Prostate gland (tissue), 2 donors: ENCODE measurements around the gene SCARB1. TPM values are rescaled to one million over a fixed set of nuclear protein-coding genes. Genes with fewer than 3 reads are reported as not detected.

Experiments used
- DNase-seq: peaks from one replicate; pipeline ENCODE4 v3.0.0-alpha.2; 2019; ENCODE audit warnings: low spot score
- H3K27ac ChIP-seq, 2 donors: fragments of 200-600 bp; sonication (generic); 2 replicates each; pipeline ENCODE4 v1.5.1; 2017 to 2019
- H3K27me3 ChIP-seq: fragments of 200-600 bp; sonication (generic); replicated peaks from 2 replicates; pipeline ENCODE4 v1.5.1; 2019; ENCODE audit not compliant: insufficient read depth
- H3K36me3 ChIP-seq, 2 donors: fragments of 200-600 bp; sonication (generic); 1 replicate in 1 of 2; 2 replicates in 1 of 2; pipeline versions ENCODE4 v1.5.1 to v1.8.1; 2017 to 2019
- H3K4me1 ChIP-seq: fragments of 200-600 bp; sonication (generic); replicated peaks from 2 replicates; pipeline ENCODE4 v1.5.1; 2019
- H3K4me3 ChIP-seq, 2 donors: fragments of 200-600 bp; sonication (generic); 2 replicates each; pipeline ENCODE4 v1.5.1; 2017 to 2019
- H3K9me3 ChIP-seq: fragments of 200-600 bp; sonication (generic); 2 replicates; pipeline ENCODE4 v1.5.1; 2017
- CTCF ChIP-seq, 4 experiments: fragments of 200-600 bp in 2 of 4; fragments of 450-650 bp in 2 of 4; sonication (generic) in 2 of 4; IDR thresholded peaks; 1 replicate in 3 of 4; 2 replicates in 1 of 4; pipeline ENCODE4 v1.5.1; 2016 to 2019; ENCODE audit warnings: antibody characterized with exemption in 4 of 4, mild to moderate bottlenecking in 2 of 4, moderate library complexity in 2 of 4
- POLR2A ChIP-seq: fragments of 450-650 bp; IDR thresholded peaks from one replicate; pipeline ENCODE4 v1.6.1; 2016; ENCODE audit warnings: antibody characterized with exemption, mild to moderate bottlenecking
- POLR2AphosphoS5 ChIP-seq: sonication (generic); formaldehyde crosslinking; IDR thresholded peaks from one replicate; pipeline ENCODE4 v1.6.1; 2017; ENCODE audit warnings: antibody characterized with exemption
- WGBS: methylation state at CpG from one replicate; pipeline ENCODE4 v1.1.5; 2018; 5-methylcytosine and 5-hydroxymethylcytosine counted together
- intact Hi-C: fragments of 100-400 bp; cut with DNase I; formaldehyde crosslinking; loops from one replicate; pipeline ENCODE4 v1.14.2; 2022
- total RNA-seq, 2 donors: library from RNA; depleted of rRNA; stranded (reverse); fragments of >200 nt; gene quantifications; one replicate each; pipeline ENCODE4 v1.1.0, GENCODE V29; 2016

SCARB1 gene
- total RNA-seq, 2 donors from 2014 or later, result 28.0 to 44.4 TPM

GRCh38 chr12:124786061-124786964 is 77.4 kb downstream of the SCARB1 start:
- Histone ChIP-seq H3K27ac (no peak overlapping the region), H3K27me3 (no peaks in the 10 kb centered on the region), H3K4me1 (no peaks in the 10 kb centered on the region), H3K9me3 (no peaks in the 10 kb centered on the region), H3K4me3 (peak overlapping the region; percentile 22 to 24), H3K36me3 (no peaks in the 10 kb centered on the region)
- peak; percentile 89 for DNase-seq
- intact Hi-C loops, result no loop called here
- 55% methylated on average over 31 of the region's 31 CpGs for WGBS
- peak in 1 of 4 experiments; percentile 7 for TF ChIP-seq CTCF (IDR thresholded peaks at IDR 0.05)
- peak; percentile 85 for TF ChIP-seq POLR2AphosphoS5
- no peak for TF ChIP-seq POLR2A

- Histone ChIP-seq H3K27me3 (no peaks in the 10 kb centered on the region), H3K4me3 (no peak overlapping the region), H3K4me1 (no peaks in the 10 kb centered on the region), H3K36me3 (no peaks in the 10 kb centered on the region), H3K27ac (no peak overlapping the region), H3K9me3 (no peaks in the 10 kb centered on the region)
- intact Hi-C loops, result no loop called here
- TF ChIP-seq POLR2AphosphoS5, result no peak
- no peak for TF ChIP-seq POLR2A
- TF ChIP-seq CTCF (IDR thresholded peaks at IDR 0.05), result no peak
- 87% methylated on average over 10 of the region's 11 CpGs for WGBS
- no peak for DNase-seq
Observed at GRCh38 chr12:124784871-124785572, 78.6 kb downstream of the SCARB1 start.

- Histone ChIP-seq H3K27me3 (no peaks in the 10 kb centered on the region), H3K4me1 (no peaks in the 10 kb centered on the region), H3K36me3 (no peaks in the 10 kb centered on the region), H3K27ac (no peak overlapping the region), H3K9me3 (no peaks in the 10 kb centered on the region), H3K4me3 (no peak overlapping the region)
- no peak for DNase-seq
- 89% methylated on average over 5 of the region's 5 CpGs for WGBS
- TF ChIP-seq POLR2AphosphoS5, result no peak
- TF ChIP-seq POLR2A, result no peak
- no peak for TF ChIP-seq CTCF (IDR thresholded peaks at IDR 0.05)
- intact Hi-C loops, result no loop called here
Observed at GRCh38 chr12:124783087-124783486, 80.6 kb downstream of the SCARB1 start.

- 92% methylated on average over 2 of the region's 2 CpGs for WGBS
Observed at GRCh38 chr12:124782132-124782531, 81.5 kb downstream of the SCARB1 start.

More at GRCh38 chr12:124782132-124782531, 81.5 kb downstream of the SCARB1 start:
- H3K27ac ChIP-seq, result no peak overlapping the region
- no peaks in the 10 kb centered on the region for H3K9me3 ChIP-seq
- H3K36me3 ChIP-seq, result no peaks in the 10 kb centered on the region
- TF ChIP-seq POLR2AphosphoS5 (no peak), CTCF (IDR thresholded peaks at IDR 0.05) (no peak), POLR2A (no peak)
- H3K4me1 ChIP-seq, result peaks cover 4% of the 10 kb centered on the region
- no peak overlapping the region for H3K4me3 ChIP-seq
- intact Hi-C loops, result no loop called here
- no peaks in the 10 kb centered on the region for H3K27me3 ChIP-seq
- no peak for DNase-seq
